WTC11 (cell line): ENCODE results near the gene DDO.

Experiments used
- ETV6 ChIP-seq: sonication (generic); formaldehyde crosslinking; IDR thresholded peaks from 2 replicates; pipeline ENCODE4 v1.8.1; 2022; ENCODE audit warnings: mild to moderate bottlenecking, missing genetic modification reagents
- JUN ChIP-seq: sonication (generic); formaldehyde crosslinking; IDR thresholded peaks from 2 replicates; pipeline ENCODE4 v1.8.0; 2023; ENCODE audit warnings: mild to moderate bottlenecking, missing genetic modification reagents
- NFE2L1 ChIP-seq: sonication (generic); formaldehyde crosslinking; IDR thresholded peaks from 2 replicates; pipeline ENCODE4 v1.8.1; 2023; ENCODE audit warnings: missing genetic modification reagents
- NR1H2 ChIP-seq: sonication (generic); formaldehyde crosslinking; IDR thresholded peaks from 2 replicates; pipeline ENCODE4 v1.9.0; 2021; ENCODE audit warnings: mild to moderate bottlenecking, moderate library complexity, missing genetic modification reagents
- ZBTB21 ChIP-seq: sonication (generic); formaldehyde crosslinking; IDR thresholded peaks from 2 replicates; pipeline ENCODE4 v1.8.1; 2023; ENCODE audit warnings: mild to moderate bottlenecking, missing genetic modification reagents, borderline replicate concordance
- ZNF121 ChIP-seq: sonication (generic); formaldehyde crosslinking; IDR thresholded peaks from 2 replicates; pipeline ENCODE4 v1.8.0; 2023; ENCODE audit warnings: missing genetic modification reagents
- ZNF138 ChIP-seq: sonication (generic); formaldehyde crosslinking; conservative IDR thresholded peaks from 2 replicates; pipeline ENCODE4 v1.8.1; 2022; ENCODE audit warnings: mild to moderate bottlenecking, moderate library complexity, missing genetic modification reagents
- TF ChIP-seq, protein P1 (sequence below): fragments of 200-600 bp; IDR thresholded peaks from 2 replicates; pipeline ENCODE4 v1.8.0; 2022; ENCODE audit warnings: antibody characterized with exemption
- TF ChIP-seq, protein P2 (sequence below): sonication (generic); formaldehyde crosslinking; IDR thresholded peaks from 2 replicates; pipeline ENCODE4 v1.8.0; 2022; ENCODE audit warnings: mild to moderate bottlenecking, missing genetic modification reagents
- TF ChIP-seq, protein P3 (sequence below): sonication (generic); formaldehyde crosslinking; IDR thresholded peaks from 2 replicates; pipeline ENCODE4 v1.8.1; 2022; ENCODE audit warnings: low read depth, missing genetic modification reagents, borderline replicate concordance
- TF ChIP-seq, protein P4 (sequence below): sonication (generic); formaldehyde crosslinking; IDR thresholded peaks from 2 replicates; pipeline ENCODE4 v1.8.0; 2022; ENCODE audit warnings: mild to moderate bottlenecking, missing genetic modification reagents
- TF ChIP-seq, protein P5 (sequence below): sonication (generic); formaldehyde crosslinking; IDR thresholded peaks from 2 replicates; pipeline ENCODE4 v1.8.0; 2022; ENCODE audit warnings: mild to moderate bottlenecking, missing genetic modification reagents
- TF ChIP-seq, protein P6 (sequence below): fragments of 250-450 bp; sonication (Bioruptor Pico); IDR thresholded peaks from 2 replicates; pipeline ENCODE4 v2.1.2; 2022; ENCODE audit warnings: mild to moderate bottlenecking, moderate library complexity
- TF ChIP-seq, protein P7 (sequence below): sonication (generic); formaldehyde crosslinking; IDR thresholded peaks from 2 replicates; pipeline ENCODE4 v1.8.0; 2023; ENCODE audit warnings: missing genetic modification reagents, mild to moderate bottlenecking, borderline replicate concordance

DNA sequence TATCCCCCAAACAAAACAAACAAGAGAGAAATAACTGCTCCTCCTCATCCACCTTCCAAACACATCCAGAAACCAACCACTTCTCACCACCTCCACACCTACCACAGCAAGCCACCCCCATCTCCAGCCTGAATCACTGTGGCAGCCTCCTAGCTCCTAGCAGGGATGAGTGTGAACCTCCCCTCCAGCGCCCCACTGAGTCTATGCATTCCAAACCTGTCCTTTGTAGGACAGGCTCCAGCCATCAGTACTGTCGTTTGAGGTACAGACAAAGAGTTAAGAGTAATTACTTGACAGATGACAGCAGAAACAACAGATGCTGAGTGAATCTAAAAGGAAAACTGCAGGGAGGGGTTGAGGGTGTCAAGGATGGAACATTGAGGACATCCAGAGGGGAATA, 59.6 kb downstream of the DDO start:
- no peak for TF ChIP-seq JUN (CRISPR knock-in tag)
- TF ChIP-seq, protein P1, sequence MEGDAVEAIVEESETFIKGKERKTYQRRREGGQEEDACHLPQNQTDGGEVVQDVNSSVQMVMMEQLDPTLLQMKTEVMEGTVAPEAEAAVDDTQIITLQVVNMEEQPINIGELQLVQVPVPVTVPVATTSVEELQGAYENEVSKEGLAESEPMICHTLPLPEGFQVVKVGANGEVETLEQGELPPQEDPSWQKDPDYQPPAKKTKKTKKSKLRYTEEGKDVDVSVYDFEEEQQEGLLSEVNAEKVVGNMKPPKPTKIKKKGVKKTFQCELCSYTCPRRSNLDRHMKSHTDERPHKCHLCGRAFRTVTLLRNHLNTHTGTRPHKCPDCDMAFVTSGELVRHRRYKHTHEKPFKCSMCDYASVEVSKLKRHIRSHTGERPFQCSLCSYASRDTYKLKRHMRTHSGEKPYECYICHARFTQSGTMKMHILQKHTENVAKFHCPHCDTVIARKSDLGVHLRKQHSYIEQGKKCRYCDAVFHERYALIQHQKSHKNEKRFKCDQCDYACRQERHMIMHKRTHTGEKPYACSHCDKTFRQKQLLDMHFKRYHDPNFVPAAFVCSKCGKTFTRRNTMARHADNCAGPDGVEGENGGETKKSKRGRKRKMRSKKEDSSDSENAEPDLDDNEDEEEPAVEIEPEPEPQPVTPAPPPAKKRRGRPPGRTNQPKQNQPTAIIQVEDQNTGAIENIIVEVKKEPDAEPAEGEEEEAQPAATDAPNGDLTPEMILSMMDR = no peak
- TF ChIP-seq, protein P2, sequence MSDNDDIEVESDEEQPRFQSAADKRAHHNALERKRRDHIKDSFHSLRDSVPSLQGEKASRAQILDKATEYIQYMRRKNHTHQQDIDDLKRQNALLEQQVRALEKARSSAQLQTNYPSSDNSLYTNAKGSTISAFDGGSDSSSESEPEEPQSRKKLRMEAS (CRISPR knock-in tag) = no peak
- TF ChIP-seq, protein P3, sequence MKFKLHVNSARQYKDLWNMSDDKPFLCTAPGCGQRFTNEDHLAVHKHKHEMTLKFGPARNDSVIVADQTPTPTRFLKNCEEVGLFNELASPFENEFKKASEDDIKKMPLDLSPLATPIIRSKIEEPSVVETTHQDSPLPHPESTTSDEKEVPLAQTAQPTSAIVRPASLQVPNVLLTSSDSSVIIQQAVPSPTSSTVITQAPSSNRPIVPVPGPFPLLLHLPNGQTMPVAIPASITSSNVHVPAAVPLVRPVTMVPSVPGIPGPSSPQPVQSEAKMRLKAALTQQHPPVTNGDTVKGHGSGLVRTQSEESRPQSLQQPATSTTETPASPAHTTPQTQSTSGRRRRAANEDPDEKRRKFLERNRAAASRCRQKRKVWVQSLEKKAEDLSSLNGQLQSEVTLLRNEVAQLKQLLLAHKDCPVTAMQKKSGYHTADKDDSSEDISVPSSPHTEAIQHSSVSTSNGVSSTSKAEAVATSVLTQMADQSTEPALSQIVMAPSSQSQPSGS = no peak
- TF ChIP-seq, protein P4, sequence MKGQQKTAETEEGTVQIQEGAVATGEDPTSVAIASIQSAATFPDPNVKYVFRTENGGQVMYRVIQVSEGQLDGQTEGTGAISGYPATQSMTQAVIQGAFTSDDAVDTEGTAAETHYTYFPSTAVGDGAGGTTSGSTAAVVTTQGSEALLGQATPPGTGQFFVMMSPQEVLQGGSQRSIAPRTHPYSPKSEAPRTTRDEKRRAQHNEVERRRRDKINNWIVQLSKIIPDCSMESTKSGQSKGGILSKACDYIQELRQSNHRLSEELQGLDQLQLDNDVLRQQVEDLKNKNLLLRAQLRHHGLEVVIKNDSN (CRISPR knock-in tag) = no peak
- no peak for TF ChIP-seq ZNF138
- TF ChIP-seq, protein P5, sequence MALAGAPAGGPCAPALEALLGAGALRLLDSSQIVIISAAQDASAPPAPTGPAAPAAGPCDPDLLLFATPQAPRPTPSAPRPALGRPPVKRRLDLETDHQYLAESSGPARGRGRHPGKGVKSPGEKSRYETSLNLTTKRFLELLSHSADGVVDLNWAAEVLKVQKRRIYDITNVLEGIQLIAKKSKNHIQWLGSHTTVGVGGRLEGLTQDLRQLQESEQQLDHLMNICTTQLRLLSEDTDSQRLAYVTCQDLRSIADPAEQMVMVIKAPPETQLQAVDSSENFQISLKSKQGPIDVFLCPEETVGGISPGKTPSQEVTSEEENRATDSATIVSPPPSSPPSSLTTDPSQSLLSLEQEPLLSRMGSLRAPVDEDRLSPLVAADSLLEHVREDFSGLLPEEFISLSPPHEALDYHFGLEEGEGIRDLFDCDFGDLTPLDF (CRISPR knock-in tag) = no peak
- TF ChIP-seq NR1H2 (CRISPR knock-in tag) = no peak
- no peak for TF ChIP-seq ZNF121 (CRISPR knock-in tag)
- TF ChIP-seq, protein P6, sequence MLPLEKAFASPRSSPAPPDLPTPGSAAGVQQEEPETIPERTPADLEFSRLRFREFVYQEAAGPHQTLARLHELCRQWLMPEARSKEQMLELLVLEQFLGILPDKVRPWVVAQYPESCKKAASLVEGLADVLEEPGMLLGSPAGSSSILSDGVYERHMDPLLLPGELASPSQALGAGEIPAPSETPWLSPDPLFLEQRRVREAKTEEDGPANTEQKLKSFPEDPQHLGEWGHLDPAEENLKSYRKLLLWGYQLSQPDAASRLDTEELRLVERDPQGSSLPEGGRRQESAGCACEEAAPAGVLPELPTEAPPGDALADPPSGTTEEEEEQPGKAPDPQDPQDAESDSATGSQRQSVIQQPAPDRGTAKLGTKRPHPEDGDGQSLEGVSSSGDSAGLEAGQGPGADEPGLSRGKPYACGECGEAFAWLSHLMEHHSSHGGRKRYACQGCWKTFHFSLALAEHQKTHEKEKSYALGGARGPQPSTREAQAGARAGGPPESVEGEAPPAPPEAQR (CRISPR knock-in tag) = no peak
- TF ChIP-seq ZBTB21 (CRISPR knock-in tag) = no peak
- TF ChIP-seq ETV6 (CRISPR knock-in tag) = no peak
- TF ChIP-seq, protein P7, sequence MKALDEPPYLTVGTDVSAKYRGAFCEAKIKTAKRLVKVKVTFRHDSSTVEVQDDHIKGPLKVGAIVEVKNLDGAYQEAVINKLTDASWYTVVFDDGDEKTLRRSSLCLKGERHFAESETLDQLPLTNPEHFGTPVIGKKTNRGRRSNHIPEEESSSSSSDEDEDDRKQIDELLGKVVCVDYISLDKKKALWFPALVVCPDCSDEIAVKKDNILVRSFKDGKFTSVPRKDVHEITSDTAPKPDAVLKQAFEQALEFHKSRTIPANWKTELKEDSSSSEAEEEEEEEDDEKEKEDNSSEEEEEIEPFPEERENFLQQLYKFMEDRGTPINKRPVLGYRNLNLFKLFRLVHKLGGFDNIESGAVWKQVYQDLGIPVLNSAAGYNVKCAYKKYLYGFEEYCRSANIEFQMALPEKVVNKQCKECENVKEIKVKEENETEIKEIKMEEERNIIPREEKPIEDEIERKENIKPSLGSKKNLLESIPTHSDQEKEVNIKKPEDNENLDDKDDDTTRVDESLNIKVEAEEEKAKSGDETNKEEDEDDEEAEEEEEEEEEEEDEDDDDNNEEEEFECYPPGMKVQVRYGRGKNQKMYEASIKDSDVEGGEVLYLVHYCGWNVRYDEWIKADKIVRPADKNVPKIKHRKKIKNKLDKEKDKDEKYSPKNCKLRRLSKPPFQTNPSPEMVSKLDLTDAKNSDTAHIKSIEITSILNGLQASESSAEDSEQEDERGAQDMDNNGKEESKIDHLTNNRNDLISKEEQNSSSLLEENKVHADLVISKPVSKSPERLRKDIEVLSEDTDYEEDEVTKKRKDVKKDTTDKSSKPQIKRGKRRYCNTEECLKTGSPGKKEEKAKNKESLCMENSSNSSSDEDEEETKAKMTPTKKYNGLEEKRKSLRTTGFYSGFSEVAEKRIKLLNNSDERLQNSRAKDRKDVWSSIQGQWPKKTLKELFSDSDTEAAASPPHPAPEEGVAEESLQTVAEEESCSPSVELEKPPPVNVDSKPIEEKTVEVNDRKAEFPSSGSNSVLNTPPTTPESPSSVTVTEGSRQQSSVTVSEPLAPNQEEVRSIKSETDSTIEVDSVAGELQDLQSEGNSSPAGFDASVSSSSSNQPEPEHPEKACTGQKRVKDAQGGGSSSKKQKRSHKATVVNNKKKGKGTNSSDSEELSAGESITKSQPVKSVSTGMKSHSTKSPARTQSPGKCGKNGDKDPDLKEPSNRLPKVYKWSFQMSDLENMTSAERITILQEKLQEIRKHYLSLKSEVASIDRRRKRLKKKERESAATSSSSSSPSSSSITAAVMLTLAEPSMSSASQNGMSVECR (CRISPR knock-in tag) = no peak
- no peak for TF ChIP-seq NFE2L1 (CRISPR knock-in tag)
